Right atrium auricular region (tissue), 2 donors: Measurements from ENCODE around the gene PIGC. TPM values are rescaled to one million over a fixed set of nuclear protein-coding genes. Genes with fewer than 3 reads are reported as not detected.

Experiments used
- DNase-seq: peaks from one replicate; pipeline ENCODE4 v3.0.0-alpha.2; 2019; ENCODE audit warnings: low spot score
- H3K27ac ChIP-seq, 2 donors: fragments of 200-600 bp; sonication (generic); 1 replicate in 1 of 2; 2 replicates in 1 of 2; pipeline ENCODE4 v1.5.1; 2016 to 2019
- H3K27me3 ChIP-seq, 2 donors: fragments of 200-600 bp; sonication (generic); one replicate each; pipeline versions ENCODE4 v1.5.1 to v1.6.0; 2017 to 2019
- H3K36me3 ChIP-seq: fragments of 200-600 bp; sonication (generic); one replicate; pipeline ENCODE4 v1.5.1; 2016
- H3K4me1 ChIP-seq, 2 donors: fragments of 200-600 bp; sonication (generic); one replicate each; pipeline versions ENCODE4 v1.5.1 to v1.6.0; 2017 to 2019
- H3K4me3 ChIP-seq, 2 donors: fragments of 200-600 bp; sonication (generic); 1 replicate in 1 of 2; 2 replicates in 1 of 2; pipeline ENCODE4 v1.5.1; 2017 to 2019; ENCODE audit warnings: mild to moderate bottlenecking in 1 of 2, moderate library complexity in 1 of 2
- H3K9me3 ChIP-seq, 2 donors: fragments of 200-600 bp; sonication (generic); one replicate each; pipeline ENCODE4 v1.5.1; 2019
- total RNA-seq, 2 donors: library from RNA; depleted of rRNA; stranded (reverse); fragments of >200 nt; gene quantifications; one replicate each; pipeline ENCODE4 v1.1.0, GENCODE V29; 2016
- TF ChIP-seq, protein P1 (sequence below), 2 donors: fragments of 200-600 bp; sonication (generic); IDR thresholded peaks; one replicate each; pipeline ENCODE4 v1.5.1; 2019; ENCODE audit warnings: antibody characterized with exemption in 2 of 2

PIGC gene
- total RNA-seq, 2 donors from 2014 or later: 14.8 to 15.8 TPM

DNA sequence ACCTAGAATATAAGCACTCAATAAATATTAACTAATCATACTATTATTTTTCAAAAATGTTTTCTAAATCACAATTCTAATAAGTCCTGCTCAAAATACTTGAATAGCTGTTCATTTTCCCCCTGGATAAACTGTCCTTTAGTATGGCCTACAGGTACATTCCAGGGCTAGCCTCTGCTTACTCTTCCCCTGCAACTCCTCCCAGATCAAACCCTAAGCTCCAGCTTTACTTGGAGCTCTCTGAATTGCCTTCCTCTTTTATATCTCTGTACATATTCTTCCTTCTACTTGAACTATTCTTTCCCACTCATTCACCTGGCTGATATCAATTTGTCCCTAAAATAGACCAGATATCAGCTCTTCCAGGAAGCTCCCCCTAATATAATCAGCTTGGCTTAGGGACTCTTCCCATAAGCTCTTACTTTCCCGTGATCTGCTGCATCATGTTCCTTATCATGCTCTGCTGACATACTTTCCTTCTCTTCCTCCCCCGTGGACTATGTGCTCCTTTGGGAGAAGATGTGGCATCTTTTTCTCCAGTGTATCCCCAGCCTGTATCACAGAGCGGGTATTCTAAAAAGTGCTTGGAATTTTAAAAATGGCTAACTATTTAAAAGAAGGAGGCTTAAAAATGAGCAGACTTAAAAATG lies 43.1 kb upstream of the PIGC start:
- TF ChIP-seq, protein P1, sequence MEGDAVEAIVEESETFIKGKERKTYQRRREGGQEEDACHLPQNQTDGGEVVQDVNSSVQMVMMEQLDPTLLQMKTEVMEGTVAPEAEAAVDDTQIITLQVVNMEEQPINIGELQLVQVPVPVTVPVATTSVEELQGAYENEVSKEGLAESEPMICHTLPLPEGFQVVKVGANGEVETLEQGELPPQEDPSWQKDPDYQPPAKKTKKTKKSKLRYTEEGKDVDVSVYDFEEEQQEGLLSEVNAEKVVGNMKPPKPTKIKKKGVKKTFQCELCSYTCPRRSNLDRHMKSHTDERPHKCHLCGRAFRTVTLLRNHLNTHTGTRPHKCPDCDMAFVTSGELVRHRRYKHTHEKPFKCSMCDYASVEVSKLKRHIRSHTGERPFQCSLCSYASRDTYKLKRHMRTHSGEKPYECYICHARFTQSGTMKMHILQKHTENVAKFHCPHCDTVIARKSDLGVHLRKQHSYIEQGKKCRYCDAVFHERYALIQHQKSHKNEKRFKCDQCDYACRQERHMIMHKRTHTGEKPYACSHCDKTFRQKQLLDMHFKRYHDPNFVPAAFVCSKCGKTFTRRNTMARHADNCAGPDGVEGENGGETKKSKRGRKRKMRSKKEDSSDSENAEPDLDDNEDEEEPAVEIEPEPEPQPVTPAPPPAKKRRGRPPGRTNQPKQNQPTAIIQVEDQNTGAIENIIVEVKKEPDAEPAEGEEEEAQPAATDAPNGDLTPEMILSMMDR (IDR thresholded peaks at IDR 0.05): no peak
- Histone ChIP-seq H3K36me3 (no peaks in the 10 kb centered on the region), H3K4me1 (no peaks in the 10 kb centered on the region), H3K9me3 (no peaks in the 10 kb centered on the region), H3K27me3 (no peaks in the 10 kb centered on the region), H3K27ac (no peak overlapping the region), H3K4me3 (no peak overlapping the region)
- DNase-seq: no peak

- H3K27me3 ChIP-seq: no peaks in the 10 kb centered on the region
- no peaks in the 10 kb centered on the region for H3K9me3 ChIP-seq
- H3K36me3 ChIP-seq: no peaks in the 10 kb centered on the region
- no peak for DNase-seq
- TF ChIP-seq, protein P1 (IDR thresholded peaks at IDR 0.05): no peak
- H3K27ac ChIP-seq: no peak overlapping the region
- no peaks in the 10 kb centered on the region for H3K4me1 ChIP-seq
- no peak overlapping the region for H3K4me3 ChIP-seq
Measured at GRCh38 chr1:172485626-172486025, 41.8 kb upstream of the PIGC start.

GRCh38 chr1:172484252-172484651 lies 40.4 kb upstream of the PIGC start:
- no peak overlapping the region for H3K27ac ChIP-seq
- no peak overlapping the region for H3K4me3 ChIP-seq
- no peaks in the 10 kb centered on the region for H3K9me3 ChIP-seq
- no peaks in the 10 kb centered on the region for H3K4me1 ChIP-seq
- H3K36me3 ChIP-seq: no peaks in the 10 kb centered on the region
- TF ChIP-seq, protein P1 (IDR thresholded peaks at IDR 0.05): no peak
- no peaks in the 10 kb centered on the region for H3K27me3 ChIP-seq
- no peak for DNase-seq

DNA sequence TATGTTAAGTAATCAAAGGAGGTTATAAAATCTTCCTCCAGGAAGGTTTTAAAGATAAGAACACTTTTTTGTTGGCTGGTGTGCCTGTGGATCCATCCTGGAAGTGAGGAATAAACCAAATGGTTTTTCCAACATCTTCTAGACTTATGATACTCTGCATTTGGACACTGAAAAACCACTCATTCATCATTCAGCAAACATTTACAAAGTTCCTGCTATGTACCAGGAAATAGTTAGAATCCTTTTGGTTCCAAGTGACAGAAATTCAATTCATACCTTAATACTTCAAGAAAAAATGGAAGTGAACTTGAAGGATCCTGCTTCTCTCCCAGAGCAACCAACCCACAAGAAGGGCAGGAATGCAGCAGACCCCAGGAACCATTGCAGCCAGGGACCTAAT lies 39.6 kb upstream of the PIGC start:
- Histone ChIP-seq H3K27me3 (no peaks in the 10 kb centered on the region), H3K4me1 (no peaks in the 10 kb centered on the region), H3K4me3 (no peak overlapping the region), H3K27ac (no peak overlapping the region), H3K36me3 (no peaks in the 10 kb centered on the region), H3K9me3 (no peaks in the 10 kb centered on the region)
- DNase-seq: no peak
- TF ChIP-seq, protein P1 (IDR thresholded peaks at IDR 0.05): no peak

DNA sequence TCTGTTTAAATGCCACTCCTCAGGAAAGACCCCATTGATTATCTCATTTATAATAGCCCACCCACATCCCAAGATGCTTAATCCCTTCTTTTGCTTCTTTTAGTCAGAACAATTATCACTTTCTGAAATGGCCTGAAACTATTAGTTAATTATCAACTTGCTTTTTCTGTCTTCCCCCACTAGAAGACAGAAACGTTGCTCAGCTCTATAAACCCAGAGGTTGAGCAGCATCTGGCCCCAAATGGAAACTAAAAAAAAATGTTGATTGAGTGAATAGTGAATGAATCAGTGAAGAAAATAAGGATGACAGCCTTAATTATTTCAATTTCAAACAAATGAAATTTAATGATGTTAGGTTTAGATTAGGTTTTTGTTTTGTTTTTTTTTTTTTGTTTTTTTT lies 38.2 kb upstream of the PIGC start:
- no peaks in the 10 kb centered on the region for H3K27me3 ChIP-seq
- H3K27ac ChIP-seq: no peak overlapping the region
- H3K4me1 ChIP-seq: no peaks in the 10 kb centered on the region
- H3K36me3 ChIP-seq: no peaks in the 10 kb centered on the region
- no peak for DNase-seq
- H3K9me3 ChIP-seq: no peaks in the 10 kb centered on the region
- no peak overlapping the region for H3K4me3 ChIP-seq
- TF ChIP-seq, protein P1 (IDR thresholded peaks at IDR 0.05): no peak

DNA sequence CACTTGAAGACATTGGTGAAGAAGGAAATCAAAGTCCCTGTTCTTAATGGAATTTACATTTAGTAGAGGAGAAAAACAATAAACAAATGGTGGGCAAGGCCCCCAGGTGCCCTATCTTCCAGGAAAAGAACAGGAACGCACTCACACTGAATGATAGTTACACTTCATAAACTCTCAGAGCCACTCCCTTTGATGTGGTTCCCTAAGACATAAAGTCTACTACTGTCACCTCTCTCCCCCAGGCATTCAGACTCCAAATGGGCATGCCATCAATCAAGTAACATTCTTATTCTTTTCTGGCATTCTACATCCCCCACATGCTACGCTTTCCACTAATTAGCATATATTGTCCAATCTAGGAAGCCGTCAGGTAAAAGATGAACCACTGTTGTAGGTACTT lies 36.6 kb upstream of the PIGC start:
- DNase-seq: no peak
- Histone ChIP-seq H3K4me3 (no peak overlapping the region), H3K4me1 (no peaks in the 10 kb centered on the region), H3K27me3 (no peaks in the 10 kb centered on the region), H3K36me3 (no peaks in the 10 kb centered on the region), H3K9me3 (no peaks in the 10 kb centered on the region), H3K27ac (no peak overlapping the region)
- TF ChIP-seq, protein P1 (IDR thresholded peaks at IDR 0.05): no peak
